Panc1 (cell line): ENCODE results near the gene RPS14. TPM values are rescaled to one million over a fixed set of nuclear protein-coding genes. Genes with fewer than 3 reads are reported as not detected.
A peak's percentile ranks its signal among the peaks of the same experiment; 100 is the strongest.

Experiments used
- ATAC-seq: fragments of 200-7000 bp; cut with Tn5 transposase; 2 replicates; pipeline ENCODE4 v1.9.1; 2020; ENCODE audit warnings: mild to moderate bottlenecking, moderate library complexity
- BruUV-seq: library from RNA; stranded (reverse); fragments of 400-500 nt; replicated peaks from 2 replicates; lab custom pipeline; 2021; lab: Mats Ljungman, UMichigan
- CTCF ChIA-PET: fragments of 300-600 bp; sonication (Branson Sonifier 250); formaldehyde crosslinking; loops from one replicate; lab custom pipeline; 2022; ENCODE audit warnings: antibody characterized with exemption; lab: Charles Lee
- POLR2A ChIA-PET: fragments of 300-600 bp; sonication (Branson Sonifier 250); formaldehyde crosslinking; loops from one replicate; lab custom pipeline; 2022; ENCODE audit warnings: antibody characterized with exemption; lab: Charles Lee
- DNase-seq: peaks from one replicate; pipeline ENCODE4 v3.0.0-alpha.2; 2010; ENCODE audit warnings: low read depth, low spot score
- H3K27ac ChIP-seq: 2 replicates; pipeline ENCODE4 v1.5.1; 2011; ENCODE audit warnings: mild to moderate bottlenecking, low read length, inconsistent platforms
- H3K27me3 ChIP-seq: fragments of 200-500 bp; sonication (Bioruptor generic); 2 replicates; pipeline ENCODE4 v1.6.0; 2014; ENCODE audit warnings: low read length, inconsistent platforms; ENCODE audit not compliant: control insufficient read depth, insufficient read depth
- H3K36me3 ChIP-seq: fragments of 200-500 bp; sonication (Bioruptor generic); 2 replicates; pipeline ENCODE4 v1.5.1; 2014; ENCODE audit warnings: inconsistent platforms, mild to moderate bottlenecking, low read length, moderate library complexity; ENCODE audit not compliant: control insufficient read depth, insufficient read depth
- H3K4me1 ChIP-seq: 2 replicates; pipeline ENCODE4 v1.5.1; 2011; ENCODE audit warnings: inconsistent platforms, mild to moderate bottlenecking, low read length, moderate library complexity; ENCODE audit not compliant: control insufficient read depth, insufficient read depth
- H3K4me3 ChIP-seq, 2 experiments: 2 replicates each; pipeline ENCODE4 v1.5.1; 2011 to 2012; ENCODE audit warnings: low read depth in 2 of 2, low read length in 2 of 2, mild to moderate bottlenecking in 2 of 2, inconsistent platforms in 1 of 2, moderate library complexity in 1 of 2
- H3K9me3 ChIP-seq: fragments of 200-500 bp; sonication (Bioruptor generic); 2 replicates; pipeline ENCODE4 v1.5.1; 2014; ENCODE audit warnings: low read depth, mild to moderate bottlenecking, inconsistent platforms, low read length, moderate library complexity; ENCODE audit not compliant: control insufficient read depth, insufficient read depth
- CTCF ChIP-seq: fragments of 450-650 bp; IDR thresholded peaks from 2 replicates; pipeline ENCODE4 v1.5.1; 2017; ENCODE audit warnings: mild to moderate bottlenecking
- POLR2AphosphoS5 ChIP-seq: IDR thresholded peaks from 2 replicates; pipeline ENCODE4 v1.6.1; 2012; ENCODE audit warnings: mild to moderate bottlenecking, low read depth, low read length, moderate library complexity
- SIN3A ChIP-seq: IDR thresholded peaks from 2 replicates; pipeline ENCODE4 v1.6.1; 2012; ENCODE audit warnings: low read depth, mild to moderate bottlenecking, low read length, moderate library complexity, borderline replicate concordance; ENCODE audit not compliant: insufficient read depth
- TCF7L2 ChIP-seq: IDR thresholded peaks from 2 replicates; pipeline ENCODE4 v1.6.1; 2011; ENCODE audit warnings: mild to moderate bottlenecking, low read depth, low read length, inconsistent platforms
- in situ Hi-C: cut with HindIII; loops from 2 replicates; pipeline ENCODE4 v1.10.0; 2016; ENCODE audit warnings: low sequenced_read_pairs, low pct_unique_long_range_greater_than_20kb
- intact Hi-C: fragments of 100-400 bp; cut with micrococcal nuclease; formaldehyde crosslinking; loops from one replicate; pipeline ENCODE4 v1.10.0; 2022; ENCODE audit not compliant: unreplicated experiment
- total RNA-seq: library from RNA; stranded (reverse); gene quantifications from one replicate; pipeline ENCODE4 v1.2.1, GENCODE V29; 2021; ENCODE audit not compliant: unreplicated experiment
- TF ChIP-seq, protein P1 (sequence below), 2 experiments: IDR thresholded peaks; 2 replicates each; pipeline ENCODE4 v1.6.1; 2011 to 2012; ENCODE audit warnings: low read depth in 2 of 2, control low read depth in 1 of 2, low read length in 1 of 2, mild to moderate bottlenecking in 1 of 2, moderate library complexity in 1 of 2; ENCODE audit not compliant: insufficient read depth in 1 of 2

RPS14 gene
- total RNA-seq, 1 experiment from 2014 or later, result 1,959 TPM

DNA sequence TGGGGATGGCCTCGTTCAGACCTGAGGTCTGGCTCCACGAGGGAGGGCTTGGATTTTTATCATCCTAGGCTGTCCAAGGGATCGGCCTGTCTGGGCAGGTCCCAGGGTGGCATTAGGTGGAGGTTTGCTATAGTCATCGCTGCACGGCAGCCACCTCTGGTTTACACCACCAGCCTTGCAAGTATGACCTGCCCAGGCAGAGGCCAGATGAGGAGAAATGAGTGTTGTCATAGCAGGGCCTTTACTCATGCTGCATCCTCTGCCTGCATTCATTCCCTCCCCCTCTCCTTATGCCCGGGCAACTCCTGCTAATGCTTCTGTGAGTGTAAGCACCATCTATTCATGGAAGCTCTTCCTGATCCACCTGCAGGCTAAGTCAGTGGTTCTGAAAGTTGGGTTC lies 43.1 kb upstream of the RPS14 start:
- ATAC-seq (peak; percentile 49), DNase-seq (no peak)
- in situ Hi-C loops, result no loop called here
- Histone ChIP-seq H3K36me3 (no peaks in the 10 kb centered on the region), H3K27ac (peak overlapping the region; percentile 95), H3K4me3 (no peak overlapping the region), H3K27me3 (no peaks in the 10 kb centered on the region), H3K4me1 (peaks cover 75% of the 10 kb centered on the region), H3K9me3 (no peaks in the 10 kb centered on the region)
- intact Hi-C loops, result no loop called here
- BruUV-seq, result no TSS peak
- no peak for TF ChIP-seq TCF7L2
- no peak for TF ChIP-seq SIN3A
- no peak for TF ChIP-seq CTCF
- TF ChIP-seq, protein P1, sequence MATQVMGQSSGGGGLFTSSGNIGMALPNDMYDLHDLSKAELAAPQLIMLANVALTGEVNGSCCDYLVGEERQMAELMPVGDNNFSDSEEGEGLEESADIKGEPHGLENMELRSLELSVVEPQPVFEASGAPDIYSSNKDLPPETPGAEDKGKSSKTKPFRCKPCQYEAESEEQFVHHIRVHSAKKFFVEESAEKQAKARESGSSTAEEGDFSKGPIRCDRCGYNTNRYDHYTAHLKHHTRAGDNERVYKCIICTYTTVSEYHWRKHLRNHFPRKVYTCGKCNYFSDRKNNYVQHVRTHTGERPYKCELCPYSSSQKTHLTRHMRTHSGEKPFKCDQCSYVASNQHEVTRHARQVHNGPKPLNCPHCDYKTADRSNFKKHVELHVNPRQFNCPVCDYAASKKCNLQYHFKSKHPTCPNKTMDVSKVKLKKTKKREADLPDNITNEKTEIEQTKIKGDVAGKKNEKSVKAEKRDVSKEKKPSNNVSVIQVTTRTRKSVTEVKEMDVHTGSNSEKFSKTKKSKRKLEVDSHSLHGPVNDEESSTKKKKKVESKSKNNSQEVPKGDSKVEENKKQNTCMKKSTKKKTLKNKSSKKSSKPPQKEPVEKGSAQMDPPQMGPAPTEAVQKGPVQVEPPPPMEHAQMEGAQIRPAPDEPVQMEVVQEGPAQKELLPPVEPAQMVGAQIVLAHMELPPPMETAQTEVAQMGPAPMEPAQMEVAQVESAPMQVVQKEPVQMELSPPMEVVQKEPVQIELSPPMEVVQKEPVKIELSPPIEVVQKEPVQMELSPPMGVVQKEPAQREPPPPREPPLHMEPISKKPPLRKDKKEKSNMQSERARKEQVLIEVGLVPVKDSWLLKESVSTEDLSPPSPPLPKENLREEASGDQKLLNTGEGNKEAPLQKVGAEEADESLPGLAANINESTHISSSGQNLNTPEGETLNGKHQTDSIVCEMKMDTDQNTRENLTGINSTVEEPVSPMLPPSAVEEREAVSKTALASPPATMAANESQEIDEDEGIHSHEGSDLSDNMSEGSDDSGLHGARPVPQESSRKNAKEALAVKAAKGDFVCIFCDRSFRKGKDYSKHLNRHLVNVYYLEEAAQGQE (IDR thresholded peaks at IDR 0.05; ENCODE audit: insufficient read depth in 1 of 2, low read depth in 2 of 2, low read length in 1 of 2), result no peak
- TF ChIP-seq POLR2AphosphoS5, result no peak
- ChIA-PET POLR2A (interaction anchor here (1.3 kb wide), 1 partner anchor 9 kb away, joined by 3 read pairs; no protein-coding TSS in a partner anchor), CTCF (interaction anchor here (1.2 kb wide), 1 partner anchor 21 kb away, joined by 14 read pairs; no protein-coding TSS in a partner anchor)

- CTCF ChIA-PET, result interaction anchor here (0.6 to 1.2 kb wide), 2 partner anchors 14 to 21 kb away, joined by 4 to 14 read pairs; no protein-coding TSS in a partner anchor
- H3K9me3 ChIP-seq, result no peaks in the 10 kb centered on the region
- H3K36me3 ChIP-seq, result no peaks in the 10 kb centered on the region
- in situ Hi-C loops, result no loop called here
- TF ChIP-seq POLR2AphosphoS5 (no peak), SIN3A (no peak), TCF7L2 (no peak), CTCF (no peak)
- TF ChIP-seq, protein P1 (IDR thresholded peaks at IDR 0.05; ENCODE audit: insufficient read depth in 1 of 2, low read depth in 2 of 2, low read length in 1 of 2), result no peak
- BruUV-seq, result no TSS peak
- ATAC-seq (no peak), DNase-seq (no peak)
- no peak overlapping the region for H3K4me3 ChIP-seq
- H3K4me1 ChIP-seq, result peaks cover 74% of the 10 kb centered on the region
- peak overlapping the region; percentile 95 for H3K27ac ChIP-seq
- intact Hi-C loops, result no loop called here
- POLR2A ChIA-PET, result interaction anchor here (1.3 kb wide), 1 partner anchor 9 kb away, joined by 3 read pairs; no protein-coding TSS in a partner anchor
- H3K27me3 ChIP-seq, result no peaks in the 10 kb centered on the region
Observed at GRCh38 chr5:150491876-150492275, 42.3 kb upstream of the RPS14 start.
